Measurements from ENCODE around the gene GTSF1L.

- TF ChIP-seq CTCF (IDR thresholded peaks at IDR 0.05) = no peak
- no peak for TF ChIP-seq POLR2A (IDR thresholded peaks at IDR 0.05)
These were observed 41.1 kb upstream of the GTSF1L start for GRCh38 chr20:43767686-43768474.

Data from heart left ventricle (tissue), 13 donors.